Mucosa of rectum (tissue), 2 donors: ENCODE data around the gene ZNF804B.
"Not testable (repeated sequence)": the region's sequence is repeated elsewhere in the genome, so short reads cannot be mapped to it uniquely, and the experiment has no call there.

Experiments
- H3K27ac ChIP-seq, 2 donors: one replicate each; pipeline ENCODE4 v1.7.0; 2013; ENCODE audit warnings: inconsistent platforms in 2 of 2, low read depth in 2 of 2, low read length in 2 of 2
- H3K27me3 ChIP-seq, 2 donors: one replicate each; pipeline ENCODE4 v1.7.0; 2013; ENCODE audit warnings: low read length in 2 of 2; ENCODE audit not compliant: control insufficient read depth in 2 of 2, insufficient read depth in 2 of 2
- H3K36me3 ChIP-seq, 2 donors: one replicate each; pipeline ENCODE4 v1.7.0; 2013; ENCODE audit warnings: low read length in 2 of 2; ENCODE audit not compliant: control insufficient read depth in 2 of 2, insufficient read depth in 2 of 2
- H3K4me1 ChIP-seq, 2 donors: one replicate each; pipeline ENCODE4 v1.7.0; 2013; ENCODE audit warnings: low read length in 2 of 2, mild to moderate bottlenecking in 1 of 2; ENCODE audit not compliant: control insufficient read depth in 2 of 2, insufficient read depth in 2 of 2
- H3K4me3 ChIP-seq, 2 donors: one replicate each; pipeline ENCODE4 v1.7.0; 2013; ENCODE audit warnings: low read length in 2 of 2
- H3K9ac ChIP-seq, 2 donors: one replicate each; pipeline ENCODE4 v1.7.0; 2013; ENCODE audit warnings: low read length in 2 of 2, low read depth in 1 of 2, mild to moderate bottlenecking in 1 of 2
- H3K9me3 ChIP-seq, 2 donors: one replicate each; pipeline ENCODE4 v1.7.0; 2013; ENCODE audit warnings: low read length in 2 of 2; ENCODE audit not compliant: control insufficient read depth in 2 of 2
- donor health status: healthy.
- donor health status: Normal muscosa, but diverticular disease.

ZNF804B gene

DNA sequence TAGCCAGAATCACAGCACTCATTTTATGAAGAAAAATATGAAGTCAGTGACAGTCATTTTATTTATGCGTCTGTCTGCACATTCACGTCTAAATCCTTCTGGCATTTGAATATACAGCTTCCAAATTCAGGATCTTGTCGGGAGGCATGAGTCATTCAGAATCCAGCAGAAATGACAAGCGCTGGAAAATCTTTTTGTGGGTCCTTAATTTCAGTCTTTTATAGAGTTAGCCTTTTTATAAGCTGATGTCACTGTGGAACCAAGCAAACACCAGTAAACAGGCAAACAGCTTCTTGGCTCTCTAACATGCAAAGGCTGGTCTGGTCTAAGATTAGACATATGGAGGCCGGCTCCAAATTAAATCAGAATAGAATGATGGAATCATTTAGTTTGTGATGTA, 424.2 kb downstream of the ZNF804B start:
- Histone ChIP-seq H3K36me3 (no peaks in the 10 kb centered on the region), H3K9me3 (peaks cover 0 to 6% of the 10 kb centered on the region in 2 donors), H3K4me1 (no peaks in the 10 kb centered on the region), H3K4me3 (no peak overlapping the region), H3K27me3 (no peaks in the 10 kb centered on the region), H3K9ac (no peak overlapping the region), H3K27ac (no peak overlapping the region)

DNA sequence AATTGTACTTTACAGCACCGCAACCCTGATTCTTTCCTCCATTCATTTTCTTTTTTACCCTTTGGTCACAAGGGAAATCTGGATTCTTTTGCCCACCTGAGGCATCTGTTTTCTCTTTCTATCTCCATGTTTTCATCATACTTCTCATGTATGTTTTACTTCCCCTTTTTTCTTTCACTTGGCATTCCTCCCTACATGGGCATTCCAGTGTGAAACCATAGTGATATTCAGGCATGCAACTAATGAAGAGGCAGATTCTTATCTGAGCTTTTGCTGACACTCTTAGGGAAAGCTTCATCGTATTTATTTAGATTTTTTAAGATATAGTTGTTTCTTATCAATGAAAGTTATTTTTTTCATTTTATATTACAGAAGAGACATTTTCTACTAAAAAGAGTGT, 441.3 kb downstream of the ZNF804B start:
- no peak overlapping the region for H3K4me3 ChIP-seq
- H3K36me3 ChIP-seq = no peaks in the 10 kb centered on the region
- no peak overlapping the region for H3K27ac ChIP-seq
- H3K27me3 ChIP-seq = no peaks in the 10 kb centered on the region
- H3K9ac ChIP-seq = no peak overlapping the region
- H3K9me3 ChIP-seq = peaks cover 0 to 3% of the 10 kb centered on the region in 2 donors
- no peaks in the 10 kb centered on the region for H3K4me1 ChIP-seq

DNA sequence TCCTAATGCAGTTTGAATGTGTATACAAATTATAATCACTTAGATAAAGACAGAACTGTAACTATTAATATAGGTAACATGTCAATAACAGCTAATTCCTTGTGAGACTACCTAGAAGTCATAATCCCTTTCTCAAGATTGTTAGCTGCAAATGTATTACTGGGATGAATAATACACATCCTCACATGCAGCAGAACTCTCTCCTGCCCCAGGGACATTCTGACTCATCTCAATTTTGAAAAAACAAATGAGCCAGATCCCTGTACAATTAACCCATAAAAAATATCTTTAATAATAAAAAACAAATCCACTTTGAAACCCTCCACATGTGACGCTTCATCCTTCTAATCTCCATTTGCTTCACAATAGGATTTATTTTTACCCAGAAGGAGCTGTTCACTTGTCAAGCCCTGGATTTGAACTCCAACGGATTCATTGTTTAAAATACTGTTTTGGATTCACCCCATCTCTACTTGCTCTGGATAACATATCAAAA, 464.4 kb downstream of the ZNF804B start:
- no peaks in the 10 kb centered on the region for H3K4me1 ChIP-seq
- no peaks in the 10 kb centered on the region for H3K9me3 ChIP-seq
- no peaks in the 10 kb centered on the region for H3K27me3 ChIP-seq
- H3K4me3 ChIP-seq = no peak overlapping the region
- H3K9ac ChIP-seq = no peak overlapping the region
- H3K27ac ChIP-seq = no peak overlapping the region
- no peaks in the 10 kb centered on the region for H3K36me3 ChIP-seq

DNA sequence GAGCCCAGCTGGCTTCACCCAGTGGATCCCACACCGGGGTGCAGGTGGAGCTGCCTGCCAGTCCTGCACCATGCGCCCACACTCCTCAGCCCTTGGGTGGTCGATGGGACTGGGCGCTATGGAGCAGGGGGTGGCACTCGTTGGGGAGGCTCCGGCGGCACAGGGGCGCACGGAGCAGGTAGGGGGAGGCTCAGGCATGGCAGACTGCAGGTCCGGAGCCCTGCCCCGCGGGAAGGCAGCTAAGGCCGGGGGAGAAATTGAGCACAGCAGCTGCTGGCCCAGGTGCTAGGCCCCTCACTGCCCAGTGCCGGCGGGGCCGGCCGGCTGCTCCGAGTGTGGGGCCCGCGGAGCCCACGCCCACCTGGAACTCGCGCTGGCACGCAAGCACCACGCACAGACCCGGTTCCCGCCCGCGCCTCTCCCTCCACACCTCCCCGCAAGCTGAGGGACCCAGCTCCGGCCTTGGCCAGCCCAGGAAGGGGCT, 469.2 kb downstream of the ZNF804B start:
- not testable (repeated sequence) for H3K36me3 ChIP-seq, H3K9me3 ChIP-seq, H3K4me1 ChIP-seq, H3K27me3 ChIP-seq, H3K27ac ChIP-seq, H3K4me3 ChIP-seq, H3K9ac ChIP-seq

DNA sequence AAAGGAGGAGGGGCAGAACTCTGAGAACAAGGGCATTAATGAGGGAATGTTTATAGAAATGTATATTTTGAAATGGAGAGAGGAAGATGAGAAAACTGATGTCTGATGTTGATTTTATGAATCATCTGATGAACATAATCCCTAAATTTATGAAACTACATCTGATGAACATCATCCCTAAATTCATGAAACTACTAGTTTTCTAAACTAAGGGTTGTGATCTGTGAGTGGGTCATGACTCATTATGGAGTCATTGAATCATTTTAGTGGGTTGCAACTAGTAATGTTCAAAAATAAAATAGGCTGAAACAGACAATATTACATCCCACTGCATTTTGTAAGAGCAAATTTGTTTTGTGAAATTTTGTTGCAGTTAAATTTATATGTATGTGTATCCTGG, 478.7 kb downstream of the ZNF804B start:
- H3K4me1 ChIP-seq = no peaks in the 10 kb centered on the region
- H3K36me3 ChIP-seq = no peaks in the 10 kb centered on the region
- H3K4me3 ChIP-seq = no peak overlapping the region
- no peaks in the 10 kb centered on the region for H3K9me3 ChIP-seq
- no peak overlapping the region for H3K9ac ChIP-seq
- no peak overlapping the region for H3K27ac ChIP-seq
- no peaks in the 10 kb centered on the region for H3K27me3 ChIP-seq

DNA sequence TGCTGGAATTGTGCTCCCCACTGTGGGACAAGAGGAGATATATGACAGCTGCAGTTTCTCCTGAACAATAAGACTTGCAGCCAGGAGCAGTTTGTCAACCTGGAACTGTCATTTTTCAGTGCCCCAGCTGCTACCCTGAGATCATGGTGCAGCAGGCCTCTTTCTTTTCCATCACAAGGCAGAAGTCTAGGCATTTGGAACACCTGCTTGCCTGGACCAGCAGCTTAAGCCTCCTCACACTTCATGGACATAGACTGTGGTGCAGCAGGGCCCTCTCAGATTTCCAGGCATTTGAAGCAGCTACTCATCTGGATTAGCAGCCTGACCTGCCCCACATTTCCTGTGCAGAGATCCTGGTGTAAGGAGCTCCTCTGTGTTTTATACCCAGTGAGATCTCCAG, 486.7 kb downstream of the ZNF804B start:
- Histone ChIP-seq H3K27me3 (no peaks in the 10 kb centered on the region), H3K9me3 (no peaks in the 10 kb centered on the region), H3K4me3 (no peak overlapping the region), H3K27ac (no peak overlapping the region), H3K36me3 (no peaks in the 10 kb centered on the region), H3K9ac (no peak overlapping the region), H3K4me1 (no peaks in the 10 kb centered on the region)

DNA sequence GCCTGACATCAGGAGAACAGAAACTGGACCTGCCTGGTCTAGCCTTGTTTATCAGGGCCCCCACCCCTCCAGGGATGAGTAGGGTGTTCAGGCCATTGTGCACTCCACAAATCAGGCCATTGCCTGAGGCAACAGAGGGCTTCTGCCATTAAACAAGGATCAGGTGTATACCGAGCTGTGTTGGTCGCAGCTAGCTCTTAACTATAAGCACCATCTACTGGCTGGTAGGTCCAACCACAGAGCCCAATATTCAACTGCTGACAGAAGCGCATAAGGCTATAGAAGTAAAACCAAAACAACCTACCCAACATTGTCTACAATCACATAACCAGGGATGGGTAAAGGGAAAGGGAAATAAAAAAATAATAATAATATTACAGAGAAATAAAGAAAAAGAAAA, 487.7 kb downstream of the ZNF804B start:
- Histone ChIP-seq H3K36me3 (no peaks in the 10 kb centered on the region), H3K4me3 (no peak overlapping the region), H3K4me1 (no peaks in the 10 kb centered on the region), H3K27ac (no peak overlapping the region), H3K9ac (no peak overlapping the region), H3K9me3 (no peaks in the 10 kb centered on the region), H3K27me3 (no peaks in the 10 kb centered on the region)

DNA sequence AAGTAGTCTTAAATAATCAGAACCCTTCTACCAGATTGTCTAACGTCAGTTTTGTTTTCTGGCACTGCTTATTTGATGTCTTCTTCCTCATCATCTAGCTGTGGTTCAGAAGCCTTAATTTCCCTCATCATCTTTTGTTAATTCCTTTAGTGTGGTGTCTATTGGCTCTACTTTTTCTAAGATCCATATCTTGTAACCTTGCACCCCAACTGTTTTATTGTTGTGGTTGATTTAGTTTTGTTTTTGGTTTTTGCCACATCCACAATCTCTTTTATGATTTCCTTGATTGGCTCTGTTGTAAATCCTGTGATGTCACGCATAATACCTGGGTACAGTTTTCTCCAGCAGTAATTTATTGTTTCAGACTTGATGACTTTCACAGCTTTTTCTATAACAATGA, 499.6 kb downstream of the ZNF804B start:
- no peaks in the 10 kb centered on the region for H3K36me3 ChIP-seq
- H3K9me3 ChIP-seq = no peaks in the 10 kb centered on the region
- no peaks in the 10 kb centered on the region for H3K27me3 ChIP-seq
- H3K27ac ChIP-seq = no peak overlapping the region
- no peak overlapping the region for H3K4me3 ChIP-seq
- H3K4me1 ChIP-seq = no peaks in the 10 kb centered on the region
- H3K9ac ChIP-seq = no peak overlapping the region

DNA sequence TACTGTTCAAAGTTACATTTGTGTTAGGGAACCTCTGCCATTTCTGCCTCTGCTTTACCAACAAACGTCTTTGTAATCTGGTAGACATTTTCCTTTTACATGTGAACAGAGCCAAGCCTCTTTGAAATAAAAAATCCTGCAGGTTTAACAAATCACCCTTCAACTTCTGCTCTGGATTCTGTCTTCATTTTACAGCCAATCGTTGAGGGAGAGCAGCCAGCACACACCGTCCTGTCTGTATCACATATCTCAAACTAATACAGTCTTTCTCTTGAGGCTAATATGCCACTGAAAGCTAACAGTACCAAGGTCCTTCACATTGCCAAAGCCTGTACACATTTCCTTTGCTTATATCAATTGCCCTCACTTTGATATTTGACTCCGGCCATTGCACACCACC, 504.6 kb downstream of the ZNF804B start:
- Histone ChIP-seq H3K4me1 (no peaks in the 10 kb centered on the region), H3K9me3 (no peaks in the 10 kb centered on the region), H3K27ac (no peak overlapping the region), H3K27me3 (no peaks in the 10 kb centered on the region), H3K9ac (no peak overlapping the region), H3K4me3 (no peak overlapping the region), H3K36me3 (no peaks in the 10 kb centered on the region)

DNA sequence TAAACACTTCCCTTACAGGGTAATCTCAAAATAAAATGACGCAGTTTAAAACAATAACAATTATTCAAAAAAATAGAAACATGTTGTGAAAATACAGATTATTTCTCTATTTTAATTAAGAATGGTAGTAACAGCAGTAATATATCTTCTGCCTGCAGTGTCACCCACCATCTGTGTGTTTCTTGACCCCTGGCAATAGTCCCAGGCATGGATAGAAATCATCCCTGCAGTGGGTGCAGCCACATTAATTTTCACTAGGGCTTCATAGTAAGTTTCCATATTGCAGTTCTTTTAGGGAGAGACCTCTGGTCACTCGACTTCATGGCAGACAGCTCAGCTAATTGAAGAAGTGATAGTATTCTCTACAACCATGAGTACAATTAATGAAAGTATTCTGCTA, 506.1 kb downstream of the ZNF804B start:
- H3K4me3 ChIP-seq = no peak overlapping the region

DNA sequence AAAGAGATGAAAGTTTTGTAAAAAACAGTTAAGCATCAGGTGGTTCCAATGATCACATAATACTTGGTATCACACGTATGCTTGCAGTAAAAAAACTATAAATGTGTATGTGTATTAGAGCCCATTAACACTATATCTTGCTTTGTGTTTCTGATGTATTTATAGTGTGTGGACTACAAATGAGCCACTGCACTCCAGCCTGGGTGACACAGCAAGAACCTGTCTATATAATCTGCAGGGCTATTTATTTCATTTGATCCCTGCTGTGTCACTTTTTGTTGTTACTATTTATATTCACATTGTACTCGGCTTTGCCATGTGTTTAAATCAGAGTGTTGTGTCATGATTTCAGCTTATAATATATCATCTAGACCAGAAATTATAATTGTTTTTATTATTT, 523.8 kb downstream of the ZNF804B start:
- Histone ChIP-seq H3K36me3 (no peaks in the 10 kb centered on the region), H3K9me3 (no peaks in the 10 kb centered on the region), H3K27ac (no peak overlapping the region), H3K27me3 (no peaks in the 10 kb centered on the region), H3K9ac (no peak overlapping the region), H3K4me3 (no peak overlapping the region), H3K4me1 (no peaks in the 10 kb centered on the region)

More for the DNA sequence above, 506.1 kb downstream of the ZNF804B start:
- no peaks in the 10 kb centered on the region for H3K4me1 ChIP-seq
- H3K36me3 ChIP-seq = no peaks in the 10 kb centered on the region
- H3K9ac ChIP-seq = no peak overlapping the region
- no peaks in the 10 kb centered on the region for H3K9me3 ChIP-seq
- H3K27me3 ChIP-seq = no peaks in the 10 kb centered on the region
- no peak overlapping the region for H3K27ac ChIP-seq
